ENCODE measurements around the gene CRYBA4. TPM values are rescaled to one million over a fixed set of nuclear protein-coding genes. Genes with fewer than 3 reads are reported as not detected.

The CRYBA4 gene
- total RNA-seq, 2 experiments from 2014 or later: not detected

DNA sequence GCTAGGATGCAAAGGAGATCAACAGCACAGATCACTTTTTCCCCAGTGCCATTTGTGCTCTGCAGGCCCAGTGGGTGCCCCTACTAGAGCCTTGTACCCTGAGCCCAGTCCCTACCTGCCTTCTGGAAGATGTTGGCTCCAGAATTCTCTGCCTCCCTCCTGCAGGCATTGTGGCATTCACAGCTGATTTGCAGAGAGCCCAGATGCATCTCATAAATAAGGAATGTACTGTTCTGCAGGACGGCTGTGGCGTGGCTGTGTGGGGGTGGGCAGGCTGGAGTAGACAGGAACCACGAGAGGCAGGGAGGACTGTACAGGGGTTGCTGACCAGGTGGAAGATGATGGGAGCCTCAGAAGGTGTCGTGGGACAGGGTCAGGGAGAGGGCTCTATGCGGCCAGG is 24.4 kb downstream of the CRYBA4 start:
- H3K27ac Mint-ChIP-seq: no peak overlapping the region
- Histone ChIP-seq H3K9me3 (ENCODE audit: control insufficient read depth in 1 of 2, insufficient read depth in 1 of 2, low read length in 2 of 2) (no peaks in the 10 kb centered on the region), H3K36me3 (ENCODE audit: insufficient read depth, low read length) (no peaks in the 10 kb centered on the region), H3K27me3 (ENCODE audit: control insufficient read depth in 1 of 2, insufficient read depth in 2 of 2, low read length in 2 of 2) (no peaks in the 10 kb centered on the region), H3K4me3 (ENCODE audit: low read length) (no peak overlapping the region), H3K27ac (ENCODE audit: low read depth in 1 of 2, low read length in 2 of 2) (no peak overlapping the region), H3K4me1 (ENCODE audit: insufficient read depth, low read length) (peaks cover 78% of the 10 kb centered on the region)
- no peak overlapping the region for H3K4me3 Mint-ChIP-seq
- H3K9me3 Mint-ChIP-seq: no peaks in the 10 kb centered on the region
- DNase-seq: no peak
- no peak for ATAC-seq (ENCODE audit: poor library complexity)
- peaks cover 71% of the 10 kb centered on the region for H3K4me1 Mint-ChIP-seq (ENCODE audit: low read depth)
- intact Hi-C loops (cut with DNase I, micrococcal nuclease): loop anchor here in 1 of 2 experiments (2.0 kb wide), 1 partner anchor 55 kb away; the partner anchor contains the start of gene TPST2
- no peaks in the 10 kb centered on the region for H3K36me3 Mint-ChIP-seq (ENCODE audit: low read depth)
- TF ChIP-seq, protein P1, sequence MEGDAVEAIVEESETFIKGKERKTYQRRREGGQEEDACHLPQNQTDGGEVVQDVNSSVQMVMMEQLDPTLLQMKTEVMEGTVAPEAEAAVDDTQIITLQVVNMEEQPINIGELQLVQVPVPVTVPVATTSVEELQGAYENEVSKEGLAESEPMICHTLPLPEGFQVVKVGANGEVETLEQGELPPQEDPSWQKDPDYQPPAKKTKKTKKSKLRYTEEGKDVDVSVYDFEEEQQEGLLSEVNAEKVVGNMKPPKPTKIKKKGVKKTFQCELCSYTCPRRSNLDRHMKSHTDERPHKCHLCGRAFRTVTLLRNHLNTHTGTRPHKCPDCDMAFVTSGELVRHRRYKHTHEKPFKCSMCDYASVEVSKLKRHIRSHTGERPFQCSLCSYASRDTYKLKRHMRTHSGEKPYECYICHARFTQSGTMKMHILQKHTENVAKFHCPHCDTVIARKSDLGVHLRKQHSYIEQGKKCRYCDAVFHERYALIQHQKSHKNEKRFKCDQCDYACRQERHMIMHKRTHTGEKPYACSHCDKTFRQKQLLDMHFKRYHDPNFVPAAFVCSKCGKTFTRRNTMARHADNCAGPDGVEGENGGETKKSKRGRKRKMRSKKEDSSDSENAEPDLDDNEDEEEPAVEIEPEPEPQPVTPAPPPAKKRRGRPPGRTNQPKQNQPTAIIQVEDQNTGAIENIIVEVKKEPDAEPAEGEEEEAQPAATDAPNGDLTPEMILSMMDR (IDR thresholded peaks at IDR 0.05): no peak
- ChIA-PET POLR2A (no interaction called here), CTCF (no interaction called here)
- H3K27me3 Mint-ChIP-seq: no peaks in the 10 kb centered on the region

GRCh38 chr22:26648011-26648497 is 26.3 kb downstream of the CRYBA4 start:
- intact Hi-C loops (cut with DNase I, micrococcal nuclease): no loop called here
- peak overlapping the region; percentile 30 for H3K4me3 ChIP-seq (ENCODE audit: low read length)
- ATAC-seq (ENCODE audit: poor library complexity): peak; percentile 64
- no peaks in the 10 kb centered on the region for H3K9me3 ChIP-seq (ENCODE audit: control insufficient read depth in 1 of 2, insufficient read depth in 1 of 2, low read length in 2 of 2)
- no peak overlapping the region for H3K27ac Mint-ChIP-seq
- peak overlapping the region; percentile 49 for H3K4me3 Mint-ChIP-seq
- POLR2A ChIA-PET: interaction anchor here (1.3 kb wide), 1 partner anchor 25 kb away, joined by 4 read pairs; no protein-coding TSS in a partner anchor
- CTCF ChIA-PET: interaction anchor here (1.2 kb wide), 1 partner anchor 145 kb away, joined by 4 read pairs; no protein-coding TSS in a partner anchor
- H3K27me3 Mint-ChIP-seq: no peaks in the 10 kb centered on the region
- H3K36me3 Mint-ChIP-seq (ENCODE audit: low read depth): no peaks in the 10 kb centered on the region
- H3K27ac ChIP-seq (ENCODE audit: low read depth in 1 of 2, low read length in 2 of 2): no peak overlapping the region
- no peaks in the 10 kb centered on the region for H3K36me3 ChIP-seq (ENCODE audit: insufficient read depth, low read length)
- TF ChIP-seq, protein P1 (IDR thresholded peaks at IDR 0.05): no peak
- H3K4me1 Mint-ChIP-seq (ENCODE audit: low read depth): peaks cover 54% of the 10 kb centered on the region
- DNase-seq: peak in 12 of 14 experiments; percentile 15 to 71 (median 54)
- peaks cover 59% of the 10 kb centered on the region for H3K4me1 ChIP-seq (ENCODE audit: insufficient read depth, low read length)
- H3K27me3 ChIP-seq (ENCODE audit: control insufficient read depth in 1 of 2, insufficient read depth in 2 of 2, low read length in 2 of 2): no peaks in the 10 kb centered on the region
- H3K9me3 Mint-ChIP-seq: no peaks in the 10 kb centered on the region

DNA sequence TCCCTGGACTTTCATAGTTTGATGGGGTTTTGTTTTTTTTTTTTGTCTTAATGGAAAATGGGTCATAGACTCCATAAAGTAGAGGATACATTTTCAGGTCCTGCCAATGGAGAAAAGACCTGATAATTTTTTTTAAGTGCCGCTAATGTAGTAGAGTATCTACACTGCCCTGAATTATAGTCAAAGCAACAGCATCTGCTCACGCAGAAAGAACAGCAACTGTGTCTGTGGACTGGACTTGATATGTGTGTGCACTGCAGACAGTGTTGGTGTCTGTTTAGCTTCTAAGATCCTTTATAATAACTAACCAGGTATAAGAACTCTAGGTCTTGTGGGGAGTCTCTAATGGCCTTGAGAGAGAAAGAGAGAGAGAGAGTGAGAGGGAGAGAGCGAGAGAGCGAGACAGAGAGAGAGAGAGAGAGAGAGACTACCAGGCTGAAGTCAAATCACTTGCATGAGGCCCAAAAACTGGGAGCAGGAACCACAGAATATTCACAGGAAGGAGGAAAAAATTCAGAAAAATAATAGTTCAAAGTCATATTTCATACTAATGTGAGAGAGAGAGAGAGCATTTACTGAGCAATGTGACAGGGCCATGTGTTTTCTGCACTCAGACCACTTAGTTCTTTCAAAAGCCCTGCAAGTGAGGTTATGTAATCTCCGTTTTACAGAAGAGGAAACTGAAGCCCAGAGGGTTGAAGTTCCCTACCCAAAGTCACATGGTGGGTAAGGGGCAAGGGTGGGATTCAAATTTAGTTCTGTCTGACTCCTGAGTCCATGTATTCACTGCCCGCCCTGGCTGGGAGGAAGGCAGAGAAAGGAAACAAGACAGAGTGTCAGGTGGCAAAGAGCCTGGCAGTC is 27.0 kb downstream of the CRYBA4 start:
- Mint-ChIP-seq H3K4me3 (peak overlapping the region; percentile 3), H3K36me3 (ENCODE audit: low read depth) (no peaks in the 10 kb centered on the region), H3K27me3 (no peaks in the 10 kb centered on the region), H3K9me3 (no peaks in the 10 kb centered on the region), H3K4me1 (ENCODE audit: low read depth) (peaks cover 47% of the 10 kb centered on the region), H3K27ac (peak overlapping the region; percentile 0)
- Histone ChIP-seq H3K27ac (ENCODE audit: low read depth in 1 of 2, low read length in 2 of 2) (peak overlapping the region in 1 of 2 donors; percentile 24), H3K4me1 (ENCODE audit: insufficient read depth, low read length) (peaks cover 52% of the 10 kb centered on the region), H3K9me3 (ENCODE audit: control insufficient read depth in 1 of 2, insufficient read depth in 1 of 2, low read length in 2 of 2) (no peaks in the 10 kb centered on the region), H3K36me3 (ENCODE audit: insufficient read depth, low read length) (no peaks in the 10 kb centered on the region), H3K4me3 (ENCODE audit: low read length) (no peak overlapping the region), H3K27me3 (ENCODE audit: control insufficient read depth in 1 of 2, insufficient read depth in 2 of 2, low read length in 2 of 2) (no peaks in the 10 kb centered on the region)
- DNase-seq: peak in 1 of 14 experiments; percentile 25
- POLR2A ChIA-PET: no interaction called here
- CTCF ChIA-PET: no interaction called here
- intact Hi-C loops (cut with DNase I, micrococcal nuclease): no loop called here
- TF ChIP-seq, protein P1 (IDR thresholded peaks at IDR 0.05): no peak
- no peak for ATAC-seq (ENCODE audit: poor library complexity)
